CD4-positive, alpha-beta T cell treated with Interleukin-12 subunit alpha and Interleukin-12 subunit beta, for 1 hour (primary cell): Measurements from ENCODE around the gene FOXK1.
A peak's percentile ranks its signal among the peaks of the same experiment; 100 is the strongest.

Experiments
- DNase-seq: peaks from one replicate; pipeline ENCODE4 v3.0.0-alpha.2; 2020

The FOXK1 gene

GRCh38 chr7:4725014-4725849, 43.1 kb downstream of the FOXK1 start:
- DNase-seq: peak; percentile 47

- no peak for DNase-seq
Measured at GRCh38 chr7:4725850-4726450, 43.9 kb downstream of the FOXK1 start.

DNA sequence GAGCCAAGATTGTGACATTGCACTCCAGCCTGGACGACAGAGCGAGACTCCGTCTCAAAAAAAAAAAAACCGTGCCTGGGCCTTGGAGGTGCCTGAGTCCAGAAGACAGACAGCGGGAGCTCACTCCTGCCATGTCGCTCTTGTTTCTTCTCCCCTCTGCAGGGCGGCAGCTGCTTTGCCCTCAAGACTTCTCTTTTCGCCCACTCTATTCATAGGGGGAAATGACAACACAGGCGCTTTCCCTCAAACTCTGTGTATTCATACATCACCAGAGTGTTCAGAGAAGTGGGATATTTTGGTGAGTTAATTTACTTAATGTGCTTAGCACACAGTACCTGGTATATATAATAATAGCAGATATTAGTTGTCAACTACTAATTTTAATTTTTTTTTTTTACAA, 44.5 kb downstream of the FOXK1 start:
- DNase-seq: no peak

DNA sequence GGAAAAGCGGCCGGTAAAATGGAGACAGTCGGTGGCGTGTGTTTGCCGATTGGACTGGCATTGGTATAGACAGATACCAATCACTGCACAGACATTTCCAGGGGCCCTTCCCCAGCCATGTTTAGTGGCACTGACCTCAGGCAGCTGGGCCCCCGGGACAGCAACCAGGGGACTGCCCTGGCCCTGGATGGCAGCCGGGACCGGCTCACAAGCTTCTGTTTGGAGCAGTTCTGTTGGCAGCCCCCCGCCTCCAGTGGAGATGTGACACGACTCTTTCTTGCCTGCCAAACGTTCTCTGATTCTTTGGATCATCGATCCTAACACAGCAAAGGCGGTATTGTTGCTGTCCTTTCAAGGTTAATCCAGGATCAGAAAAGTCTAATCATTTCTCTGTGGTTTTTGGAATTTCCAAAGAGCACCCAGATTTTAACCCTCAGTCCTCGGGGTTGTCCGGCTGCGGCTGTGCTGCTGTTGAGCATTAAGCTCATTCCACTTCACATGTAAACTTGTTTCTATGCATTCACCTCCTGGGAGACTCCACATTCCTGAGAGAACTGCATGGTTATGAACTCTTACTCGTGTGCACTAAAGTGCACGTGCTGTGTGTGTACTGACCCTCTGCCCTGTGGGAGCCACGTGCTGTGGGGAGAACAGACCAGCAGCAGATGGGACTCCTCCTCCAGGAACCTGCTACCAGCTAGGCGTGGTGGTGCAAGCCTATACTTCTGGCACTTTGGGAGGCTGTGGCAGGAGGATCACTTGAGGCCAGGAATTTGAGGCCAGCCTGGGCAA, 46.0 kb downstream of the FOXK1 start:
- no peak for DNase-seq

GRCh38 chr7:4729266-4729665, 47.2 kb downstream of the FOXK1 start:
- DNase-seq: no peak

DNA sequence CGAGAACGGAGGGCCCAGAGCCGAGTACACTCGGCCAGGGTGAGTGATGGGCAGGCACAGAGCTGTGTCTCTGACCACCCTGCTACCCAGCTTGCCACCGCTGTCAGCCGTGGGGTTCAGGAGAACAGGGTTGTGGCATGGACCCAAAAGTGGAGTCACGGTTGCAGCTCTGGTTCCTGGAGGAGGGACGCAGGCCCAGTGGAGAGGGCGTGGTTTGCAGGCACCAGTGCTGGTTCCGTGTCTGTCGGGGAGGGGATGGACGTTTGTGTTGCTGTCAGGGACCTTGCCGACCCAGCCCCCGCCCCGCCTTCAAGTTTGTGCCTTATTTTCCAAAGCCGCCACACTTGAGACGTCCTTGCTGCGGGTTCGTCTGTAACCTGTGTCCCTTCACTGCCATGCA, 48.2 kb downstream of the FOXK1 start:
- no peak for DNase-seq

DNA sequence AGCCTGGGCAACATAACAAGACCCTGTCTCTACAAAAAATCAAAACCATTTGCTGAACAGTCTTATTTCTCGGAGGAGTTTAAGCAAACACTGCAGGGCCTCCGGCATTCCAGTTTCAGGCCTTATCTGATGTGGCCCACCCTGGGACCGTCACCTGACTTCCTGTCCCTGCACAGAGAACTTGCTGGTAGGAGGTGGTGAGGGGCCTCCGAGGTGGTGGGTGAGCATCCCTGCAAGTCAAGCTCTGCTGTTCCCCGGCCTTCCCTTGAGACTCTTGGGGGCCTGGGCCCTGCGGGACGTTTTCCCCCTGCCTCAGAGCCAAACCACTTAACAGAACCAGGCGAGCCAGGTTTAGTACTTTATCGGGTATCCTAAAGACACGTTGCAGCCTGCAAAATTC, 48.9 kb downstream of the FOXK1 start:
- no peak for DNase-seq

GRCh38 chr7:4731803-4732202, 49.7 kb downstream of the FOXK1 start:
- DNase-seq: no peak

DNA sequence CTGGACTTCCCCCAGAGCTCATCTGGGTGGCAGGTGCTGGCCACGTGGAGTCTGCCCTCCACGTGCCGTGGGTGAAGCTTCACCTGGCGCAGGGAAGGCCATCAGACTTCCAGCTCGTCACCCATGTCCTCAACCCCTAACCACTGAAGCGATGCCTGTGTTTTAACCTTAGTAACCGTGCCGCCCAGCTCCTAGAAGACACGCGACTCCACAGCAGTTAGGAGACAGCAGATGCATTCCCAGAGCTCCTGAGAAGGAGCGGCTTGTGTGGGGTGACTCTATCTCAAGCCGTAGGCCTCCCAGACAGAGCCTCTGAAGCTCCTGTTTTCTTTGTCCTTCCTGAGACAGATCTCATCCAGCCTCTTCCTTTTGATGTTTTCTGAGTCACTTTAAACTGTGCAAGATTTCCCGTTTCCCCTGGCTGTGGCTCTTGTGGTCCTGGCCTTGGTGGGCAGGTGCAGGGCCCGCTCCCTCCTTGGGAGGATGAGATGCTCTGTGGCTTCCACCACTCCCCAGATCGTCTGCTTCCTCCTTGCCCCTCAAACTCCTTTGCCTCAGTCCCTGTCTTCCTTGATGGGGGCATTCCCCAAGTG, 51.9 kb downstream of the FOXK1 start:
- no peak for DNase-seq

DNA sequence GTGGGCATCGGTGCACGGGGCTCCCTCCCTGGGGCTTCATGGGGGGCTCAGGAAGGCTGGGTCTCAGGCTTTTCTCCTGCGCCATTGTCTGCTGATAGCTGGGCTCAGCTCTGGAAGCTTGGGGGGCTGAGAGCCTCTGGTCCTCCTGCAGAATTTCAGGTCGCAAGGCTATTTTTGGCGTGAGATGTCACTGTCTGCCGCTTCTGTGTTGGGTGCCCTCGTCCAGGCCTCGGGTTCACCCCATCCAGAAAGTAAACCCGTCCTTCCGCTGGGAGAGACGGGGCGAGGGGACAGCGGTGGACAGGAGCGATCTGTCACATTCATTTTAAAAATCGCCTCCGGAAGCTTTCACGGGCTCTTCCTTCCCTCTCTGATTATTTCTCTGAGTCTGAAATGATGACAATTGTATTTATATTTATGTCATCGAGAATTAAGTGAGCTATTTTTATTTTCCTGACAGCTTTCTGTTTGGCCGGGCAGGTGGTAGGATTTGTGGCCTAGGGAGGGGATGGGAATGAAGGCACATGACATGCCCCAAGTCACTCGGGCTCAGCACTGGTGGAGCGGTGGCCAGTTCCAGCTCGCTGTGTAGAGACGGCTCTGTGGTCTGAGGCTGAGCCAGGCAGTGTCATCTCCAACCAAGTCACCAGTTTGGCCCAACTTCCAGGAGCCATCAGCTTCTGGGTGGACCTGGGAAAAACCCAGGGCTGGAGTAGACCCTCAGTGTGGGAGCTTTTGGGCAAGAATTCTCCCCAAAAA, 52.7 kb downstream of the FOXK1 start:
- DNase-seq: no peak

- no peak for DNase-seq
Measured at GRCh38 chr7:4737300-4737699, 55.2 kb downstream of the FOXK1 start.

DNA sequence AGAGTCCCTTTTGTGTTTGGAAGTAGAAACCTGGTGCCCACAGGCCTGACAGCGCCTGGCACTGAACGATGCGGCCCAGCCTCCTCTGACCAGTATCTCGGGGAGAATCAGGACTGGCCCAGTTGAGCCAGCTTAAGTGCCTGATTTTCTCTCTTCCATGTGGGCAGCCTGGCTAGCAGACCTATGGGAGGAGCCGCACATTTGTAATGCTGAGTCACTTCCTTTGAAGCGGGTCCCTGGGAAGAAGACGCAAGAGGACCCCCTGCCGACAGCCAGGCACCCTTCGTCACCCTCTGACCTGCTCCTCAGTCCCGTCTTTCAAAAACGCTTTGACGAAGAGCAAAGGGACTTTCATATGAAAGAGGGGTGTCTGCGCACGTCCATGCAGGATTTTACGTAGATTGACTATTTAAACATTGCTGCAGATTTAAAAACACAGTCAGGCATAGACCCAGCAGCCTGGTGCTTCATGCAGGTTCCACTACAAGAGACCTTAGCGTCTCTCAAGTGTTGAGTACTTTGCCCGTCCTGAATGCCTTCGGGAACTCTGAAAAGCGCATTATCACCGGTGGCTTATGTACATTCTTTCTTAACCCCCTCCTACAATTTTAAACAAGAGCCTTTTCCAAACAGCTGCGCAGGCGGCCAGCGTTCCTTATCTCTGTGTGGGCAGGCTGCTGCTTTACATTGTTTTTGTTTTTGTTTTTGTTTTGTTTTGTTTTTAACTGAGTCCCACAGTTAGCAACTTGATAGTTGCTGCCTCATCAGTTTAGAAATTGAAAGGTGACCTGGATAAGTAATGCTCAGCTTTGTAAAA, 56.8 kb downstream of the FOXK1 start:
- DNase-seq: no peak

- DNase-seq: peak; percentile 47
Measured at GRCh38 chr7:4739528-4739992, 57.5 kb downstream of the FOXK1 start.

DNA sequence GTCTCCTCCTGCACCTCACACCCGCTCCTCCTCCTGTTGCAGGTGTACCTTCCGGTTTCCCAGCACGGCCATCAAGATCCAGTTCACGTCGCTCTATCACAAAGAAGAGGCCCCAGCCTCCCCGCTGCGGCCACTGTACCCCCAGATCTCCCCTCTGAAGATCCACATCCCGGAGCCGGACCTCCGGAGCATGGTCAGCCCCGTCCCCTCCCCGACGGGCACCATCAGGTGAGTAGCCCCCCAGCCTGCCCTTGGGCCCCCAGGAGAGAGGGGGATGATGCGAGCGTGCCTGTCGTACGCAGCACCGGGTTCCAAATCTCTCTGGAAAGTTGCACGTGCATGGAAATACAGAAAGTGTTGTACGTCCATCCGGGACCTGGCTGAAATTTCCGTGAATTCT, 58.7 kb downstream of the FOXK1 start:
- DNase-seq: no peak

- DNase-seq: no peak
Measured at GRCh38 chr7:4742051-4742573, 60.0 kb downstream of the FOXK1 start.

DNA sequence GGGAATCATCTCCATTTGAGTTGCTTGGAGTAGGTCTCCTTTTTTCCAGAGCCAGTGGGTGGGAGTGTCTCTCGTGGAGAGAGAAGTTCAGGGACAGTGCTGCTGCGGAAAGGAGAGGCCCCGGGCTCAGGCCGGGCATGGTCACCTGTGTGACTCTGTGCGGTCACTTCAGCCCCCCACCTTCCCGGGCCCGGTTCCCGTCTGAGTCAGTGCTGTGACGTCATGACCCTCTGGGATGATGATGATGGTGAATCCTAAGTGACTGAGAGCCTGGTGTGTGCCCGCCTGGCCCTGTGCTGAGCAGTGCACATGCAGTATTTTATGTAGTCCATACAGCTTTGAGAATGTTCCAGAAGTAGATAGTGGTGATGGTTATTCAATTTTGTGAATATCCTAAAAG, 60.8 kb downstream of the FOXK1 start:
- DNase-seq: no peak

- DNase-seq: peak; percentile 72
Measured at GRCh38 chr7:4744391-4745264, 62.5 kb downstream of the FOXK1 start.

- no peak for DNase-seq
Measured at GRCh38 chr7:4745265-4745919, 63.3 kb downstream of the FOXK1 start.
